ENCODE results near the gene DNAH10. TPM values are rescaled to one million over a fixed set of nuclear protein-coding genes. Genes with fewer than 3 reads are reported as not detected.

Gene DNAH10
- total and polyA plus RNA-seq, 2 donors from 2014 or later: 0.24 to 0.28 TPM

GRCh38 chr12:123892853-123893252 lies 130.8 kb downstream of the DNAH10 start:
- Histone ChIP-seq H3K9me3 (ENCODE audit: control insufficient read depth in 2 of 3, insufficient read depth in 1 of 3, low read length in 3 of 3) (no peaks in the 10 kb centered on the region), H3K27me3 (ENCODE audit: control insufficient read depth, insufficient read depth, low read length) (no peaks in the 10 kb centered on the region), H3K4me1 (ENCODE audit: control insufficient read depth in 2 of 3, insufficient read depth in 2 of 3, low read depth in 1 of 3, low read length in 3 of 3) (no peaks in the 10 kb centered on the region), H3K36me3 (ENCODE audit: control insufficient read depth in 2 of 3, insufficient read depth in 3 of 3, low read length in 3 of 3) (no peaks in the 10 kb centered on the region), H3K27ac (ENCODE audit: low read depth in 2 of 2, low read length in 2 of 2) (no peak overlapping the region), H3K4me3 (ENCODE audit: low read length in 3 of 3) (no peak overlapping the region), H3K9ac (ENCODE audit: low read length in 3 of 3) (no peak overlapping the region)
- DNase-seq (no peak), FAIRE-seq (no peak)
- intact Hi-C loops (cut with DNase I): no loop called here
- TF ChIP-seq CTCF (IDR thresholded peaks at IDR 0.05; ENCODE audit: borderline replicate concordance, extremely low read depth, insufficient read depth): no peak

GRCh38 chr12:123893276-123893675 lies 131.2 kb downstream of the DNAH10 start:
- no peak overlapping the region for H3K9ac ChIP-seq (ENCODE audit: low read length in 3 of 3)
- intact Hi-C loops (cut with DNase I): no loop called here
- H3K9me3 ChIP-seq (ENCODE audit: control insufficient read depth in 2 of 3, insufficient read depth in 1 of 3, low read length in 3 of 3): no peaks in the 10 kb centered on the region
- no peak overlapping the region for H3K4me3 ChIP-seq (ENCODE audit: low read length in 3 of 3)
- TF ChIP-seq CTCF (IDR thresholded peaks at IDR 0.05; ENCODE audit: borderline replicate concordance, extremely low read depth, insufficient read depth): no peak
- FAIRE-seq (no peak), DNase-seq (no peak)
- no peaks in the 10 kb centered on the region for H3K36me3 ChIP-seq (ENCODE audit: control insufficient read depth in 2 of 3, insufficient read depth in 3 of 3, low read length in 3 of 3)
- no peaks in the 10 kb centered on the region for H3K27me3 ChIP-seq (ENCODE audit: control insufficient read depth, insufficient read depth, low read length)
- H3K4me1 ChIP-seq (ENCODE audit: control insufficient read depth in 2 of 3, insufficient read depth in 2 of 3, low read depth in 1 of 3, low read length in 3 of 3): no peaks in the 10 kb centered on the region
- H3K27ac ChIP-seq (ENCODE audit: low read depth in 2 of 2, low read length in 2 of 2): no peak overlapping the region

GRCh38 chr12:123894823-123895345 lies 132.8 kb downstream of the DNAH10 start:
- no peak overlapping the region for H3K27ac ChIP-seq (ENCODE audit: low read depth in 2 of 2, low read length in 2 of 2)
- intact Hi-C loops (cut with DNase I): no loop called here
- H3K4me1 ChIP-seq (ENCODE audit: control insufficient read depth in 2 of 3, insufficient read depth in 2 of 3, low read depth in 1 of 3, low read length in 3 of 3): no peaks in the 10 kb centered on the region
- no peaks in the 10 kb centered on the region for H3K36me3 ChIP-seq (ENCODE audit: control insufficient read depth in 2 of 3, insufficient read depth in 3 of 3, low read length in 3 of 3)
- H3K9me3 ChIP-seq (ENCODE audit: control insufficient read depth in 2 of 3, insufficient read depth in 1 of 3, low read length in 3 of 3): no peaks in the 10 kb centered on the region
- TF ChIP-seq CTCF (IDR thresholded peaks at IDR 0.05; ENCODE audit: borderline replicate concordance, extremely low read depth, insufficient read depth): no peak
- FAIRE-seq: no peak
- H3K27me3 ChIP-seq (ENCODE audit: control insufficient read depth, insufficient read depth, low read length): no peaks in the 10 kb centered on the region
- no peak overlapping the region for H3K4me3 ChIP-seq (ENCODE audit: low read length in 3 of 3)
- no peak overlapping the region for H3K9ac ChIP-seq (ENCODE audit: low read length in 3 of 3)
- DNase-seq: no peak

GRCh38 chr12:123895451-123895850 lies 133.3 kb downstream of the DNAH10 start:
- H3K4me1 ChIP-seq (ENCODE audit: control insufficient read depth in 2 of 3, insufficient read depth in 2 of 3, low read depth in 1 of 3, low read length in 3 of 3): no peaks in the 10 kb centered on the region
- H3K27me3 ChIP-seq (ENCODE audit: control insufficient read depth, insufficient read depth, low read length): no peaks in the 10 kb centered on the region
- no peak overlapping the region for H3K9ac ChIP-seq (ENCODE audit: low read length in 3 of 3)
- FAIRE-seq (no peak), DNase-seq (no peak)
- H3K27ac ChIP-seq (ENCODE audit: low read depth in 2 of 2, low read length in 2 of 2): no peak overlapping the region
- intact Hi-C loops (cut with DNase I): no loop called here
- no peaks in the 10 kb centered on the region for H3K9me3 ChIP-seq (ENCODE audit: control insufficient read depth in 2 of 3, insufficient read depth in 1 of 3, low read length in 3 of 3)
- no peak for TF ChIP-seq CTCF (IDR thresholded peaks at IDR 0.05; ENCODE audit: borderline replicate concordance, extremely low read depth, insufficient read depth)
- no peaks in the 10 kb centered on the region for H3K36me3 ChIP-seq (ENCODE audit: control insufficient read depth in 2 of 3, insufficient read depth in 3 of 3, low read length in 3 of 3)
- no peak overlapping the region for H3K4me3 ChIP-seq (ENCODE audit: low read length in 3 of 3)
